Osteocyte (in vitro differentiated cells): ENCODE data around the gene KLHDC4. TPM values are rescaled to one million over a fixed set of nuclear protein-coding genes. Genes with fewer than 3 reads are reported as not detected.

ENCODE experiments used
- DNase-seq: peaks from one replicate; pipeline ENCODE4 v3.0.0; 2021; ENCODE audit warnings: mixed read lengths; ENCODE audit not compliant: unreplicated experiment; ENCODE audit errors: extremely low spot score
- H3K27ac Mint-ChIP-seq: one replicate; pipeline ENCODE4 v1.8.0; 2021; ENCODE audit warnings: mild to moderate bottlenecking, mixed read lengths; ENCODE audit not compliant: unreplicated experiment
- H3K27me3 Mint-ChIP-seq: one replicate; pipeline ENCODE4 v1.8.0; 2021; ENCODE audit warnings: mixed read lengths; ENCODE audit not compliant: unreplicated experiment
- H3K36me3 Mint-ChIP-seq: one replicate; pipeline ENCODE4 v1.8.0; 2021; ENCODE audit warnings: mixed read lengths; ENCODE audit not compliant: unreplicated experiment
- H3K4me1 Mint-ChIP-seq: one replicate; pipeline ENCODE4 v1.8.0; 2021; ENCODE audit warnings: mixed read lengths; ENCODE audit not compliant: unreplicated experiment
- H3K4me3 Mint-ChIP-seq: one replicate; pipeline ENCODE4 v1.8.0; 2021; ENCODE audit warnings: mild to moderate bottlenecking, moderate library complexity, mixed read lengths; ENCODE audit not compliant: unreplicated experiment
- H3K9me3 Mint-ChIP-seq: one replicate; pipeline ENCODE4 v1.8.0; 2021; ENCODE audit warnings: mixed read lengths; ENCODE audit not compliant: unreplicated experiment
- total RNA-seq: library from RNA; stranded (reverse); gene quantifications from 2 replicates; pipeline ENCODE4 v1.2.1, GENCODE V29; 2021
- TF ChIP-seq, protein P1 (sequence below): fragments of 200-600 bp; sonication (generic); IDR thresholded peaks from 2 replicates; pipeline ENCODE4 v1.5.0; 2021; ENCODE audit warnings: antibody characterized with exemption, mild to moderate bottlenecking, moderate library complexity

Gene KLHDC4
- total RNA-seq, 1 donor from 2014 or later: 31.0 TPM

DNA sequence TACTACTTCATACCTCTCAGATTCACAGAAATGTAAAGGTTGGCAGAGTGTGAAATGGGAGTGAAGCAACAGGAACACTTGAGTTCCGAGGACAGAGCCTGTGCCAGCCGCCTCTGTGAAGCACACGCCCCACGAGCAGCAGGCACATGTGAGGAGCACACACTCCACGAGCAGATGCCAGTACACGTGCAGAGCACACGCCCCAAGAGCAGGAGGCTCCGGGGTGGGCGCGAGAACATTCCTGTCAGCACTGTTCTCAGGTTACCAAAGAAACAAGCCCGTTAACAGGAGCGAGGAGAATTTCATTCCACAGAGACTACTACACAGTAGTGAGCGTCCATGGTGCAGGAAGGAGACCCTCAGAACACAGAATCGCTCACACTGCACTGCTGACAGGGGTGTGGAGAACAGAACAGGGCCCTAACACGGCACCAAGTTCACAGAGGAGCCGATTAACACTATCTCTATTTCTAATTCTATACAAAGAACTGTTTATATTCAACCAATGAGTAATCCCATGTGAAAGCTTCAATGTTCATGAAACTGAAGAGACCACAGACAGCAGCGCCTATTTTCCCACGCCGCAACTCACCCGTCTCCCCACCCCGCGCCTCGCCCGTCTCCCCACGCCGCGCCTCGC lies 40.1 kb downstream of the KLHDC4 start:
- TF ChIP-seq, protein P1, sequence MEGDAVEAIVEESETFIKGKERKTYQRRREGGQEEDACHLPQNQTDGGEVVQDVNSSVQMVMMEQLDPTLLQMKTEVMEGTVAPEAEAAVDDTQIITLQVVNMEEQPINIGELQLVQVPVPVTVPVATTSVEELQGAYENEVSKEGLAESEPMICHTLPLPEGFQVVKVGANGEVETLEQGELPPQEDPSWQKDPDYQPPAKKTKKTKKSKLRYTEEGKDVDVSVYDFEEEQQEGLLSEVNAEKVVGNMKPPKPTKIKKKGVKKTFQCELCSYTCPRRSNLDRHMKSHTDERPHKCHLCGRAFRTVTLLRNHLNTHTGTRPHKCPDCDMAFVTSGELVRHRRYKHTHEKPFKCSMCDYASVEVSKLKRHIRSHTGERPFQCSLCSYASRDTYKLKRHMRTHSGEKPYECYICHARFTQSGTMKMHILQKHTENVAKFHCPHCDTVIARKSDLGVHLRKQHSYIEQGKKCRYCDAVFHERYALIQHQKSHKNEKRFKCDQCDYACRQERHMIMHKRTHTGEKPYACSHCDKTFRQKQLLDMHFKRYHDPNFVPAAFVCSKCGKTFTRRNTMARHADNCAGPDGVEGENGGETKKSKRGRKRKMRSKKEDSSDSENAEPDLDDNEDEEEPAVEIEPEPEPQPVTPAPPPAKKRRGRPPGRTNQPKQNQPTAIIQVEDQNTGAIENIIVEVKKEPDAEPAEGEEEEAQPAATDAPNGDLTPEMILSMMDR: no peak
- H3K9me3 Mint-ChIP-seq: no peaks in the 10 kb centered on the region
- DNase-seq: no peak

DNA sequence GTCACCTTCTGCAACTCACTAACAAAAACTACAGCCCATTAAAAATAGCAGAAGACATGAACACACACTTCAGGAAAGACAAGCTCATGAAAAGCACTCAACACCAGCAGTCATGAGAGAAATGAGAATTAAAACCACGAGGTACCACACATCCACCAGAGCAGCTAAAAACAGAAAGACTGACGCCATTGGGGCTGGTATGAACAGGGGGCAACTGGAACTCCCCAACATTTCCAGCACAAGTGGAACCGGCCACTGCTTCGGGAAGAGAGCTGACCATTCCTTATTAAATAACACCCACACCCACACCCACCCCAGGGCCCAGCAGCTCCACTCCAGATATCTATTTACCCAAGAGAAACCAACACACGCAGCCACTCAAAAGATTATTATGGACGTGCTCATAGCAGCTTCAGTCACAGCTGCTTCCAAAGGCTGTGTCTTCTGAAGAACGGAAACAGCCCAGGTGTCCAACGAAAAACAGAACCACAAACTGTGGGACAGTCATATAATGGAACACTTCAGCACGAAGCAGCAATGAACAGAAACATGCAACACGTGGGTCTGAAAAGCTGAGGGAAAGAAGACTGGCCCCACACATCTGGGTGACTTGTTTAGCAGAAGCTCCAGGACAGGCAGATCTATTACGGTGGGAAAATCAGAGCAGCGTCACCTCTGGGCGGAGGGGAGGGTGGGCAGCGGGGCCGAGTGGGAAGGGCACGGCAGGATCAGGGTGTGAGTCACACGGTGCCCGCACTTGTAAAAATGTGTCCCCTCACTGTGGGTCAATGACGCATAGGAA lies 41.1 kb downstream of the KLHDC4 start:
- Mint-ChIP-seq H3K36me3 (peaks cover 34% of the 10 kb centered on the region), H3K27me3 (no peaks in the 10 kb centered on the region), H3K27ac (no peak overlapping the region), H3K4me3 (no peak overlapping the region), H3K4me1 (peaks cover 20% of the 10 kb centered on the region), H3K9me3 (no peaks in the 10 kb centered on the region)
- TF ChIP-seq, protein P1: no peak
- no peak for DNase-seq

More for the DNA sequence above, 40.1 kb downstream of the KLHDC4 start:
- H3K4me1 Mint-ChIP-seq: peaks cover 20% of the 10 kb centered on the region
- no peaks in the 10 kb centered on the region for H3K27me3 Mint-ChIP-seq
- H3K27ac Mint-ChIP-seq: no peak overlapping the region
- H3K4me3 Mint-ChIP-seq: no peak overlapping the region
- H3K36me3 Mint-ChIP-seq: peaks cover 38% of the 10 kb centered on the region

DNA sequence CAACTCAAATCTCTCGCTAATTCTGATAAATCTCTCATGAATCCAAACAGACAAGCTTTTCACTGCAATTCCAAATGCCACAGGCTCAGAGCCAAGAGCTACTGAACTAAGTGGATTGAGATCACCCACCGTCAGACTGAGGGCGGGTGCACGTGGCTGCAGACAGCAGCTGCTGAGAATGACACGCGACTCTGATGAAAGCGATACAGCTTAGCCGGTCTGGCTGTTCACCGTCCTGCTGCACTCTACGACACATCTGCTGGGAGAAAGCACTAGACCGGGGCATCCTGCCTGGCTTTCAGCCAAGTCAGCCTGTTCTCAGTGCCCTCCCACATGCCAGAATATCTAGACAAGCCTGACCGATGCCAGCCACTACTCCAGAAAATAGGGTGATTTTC lies 42.6 kb downstream of the KLHDC4 start:
- H3K27ac Mint-ChIP-seq: peak overlapping the region; percentile 6
- DNase-seq: no peak
- no peak overlapping the region for H3K4me3 Mint-ChIP-seq
- H3K27me3 Mint-ChIP-seq: no peaks in the 10 kb centered on the region
- TF ChIP-seq, protein P1: no peak
- peaks cover 20% of the 10 kb centered on the region for H3K4me1 Mint-ChIP-seq
- H3K9me3 Mint-ChIP-seq: no peaks in the 10 kb centered on the region
- peaks cover 30% of the 10 kb centered on the region for H3K36me3 Mint-ChIP-seq

DNA sequence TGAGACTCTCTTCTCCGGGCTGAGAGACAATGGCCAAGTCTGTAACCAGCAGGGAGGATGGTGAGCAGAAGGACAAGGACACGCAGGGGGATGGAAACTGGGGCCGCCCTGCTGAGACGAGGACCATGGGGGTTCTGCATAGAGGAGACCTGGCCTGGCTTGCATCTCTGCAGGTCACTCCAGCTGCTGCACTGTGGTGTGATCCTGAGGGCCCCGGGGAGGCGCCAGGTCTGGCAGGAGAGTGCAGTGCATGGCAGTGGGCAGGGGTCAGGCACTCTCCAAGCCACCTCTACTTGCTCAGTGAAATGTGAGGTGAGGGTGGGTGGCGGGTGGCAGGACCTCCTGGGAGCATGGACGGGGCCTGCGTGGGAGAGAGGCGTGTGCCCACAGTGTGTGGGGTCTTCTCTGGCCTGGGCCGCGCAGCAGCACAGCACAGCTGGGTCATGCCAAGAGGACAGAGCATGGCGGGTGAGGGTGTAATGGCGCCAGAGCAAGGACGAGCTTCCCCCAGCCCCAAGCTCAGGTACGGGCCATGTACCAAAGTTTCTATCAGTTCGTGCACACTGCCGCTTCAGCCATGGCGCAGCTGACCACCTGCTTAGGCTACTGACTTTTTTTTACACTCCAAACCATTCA lies 43.1 kb downstream of the KLHDC4 start:
- Mint-ChIP-seq H3K4me3 (no peak overlapping the region), H3K9me3 (no peaks in the 10 kb centered on the region), H3K4me1 (peaks cover 20% of the 10 kb centered on the region), H3K27me3 (no peaks in the 10 kb centered on the region), H3K27ac (peak overlapping the region; percentile 23), H3K36me3 (peaks cover 32% of the 10 kb centered on the region)
- TF ChIP-seq, protein P1: no peak
- no peak for DNase-seq
